AG09309 (cell line): Measurements from ENCODE around the gene PACSIN3.

ENCODE experiments used
- DNase-seq: peaks from one replicate; pipeline ENCODE4 v3.0.0-alpha.2; 2010; ENCODE audit warnings: low read depth
- H3K4me3 ChIP-seq: 2 replicates; pipeline ENCODE4 v1.5.1; 2011; ENCODE audit warnings: mild to moderate bottlenecking, low read depth, low read length, moderate library complexity; ENCODE audit not compliant: control insufficient read depth
- CTCF ChIP-seq: IDR thresholded peaks from 2 replicates; pipeline ENCODE4 v1.5.1; 2011; ENCODE audit warnings: mild to moderate bottlenecking, low read depth, low read length, inconsistent platforms; ENCODE audit not compliant: insufficient read depth, control insufficient read depth; ENCODE audit errors: missing control alignments

Gene PACSIN3

DNA sequence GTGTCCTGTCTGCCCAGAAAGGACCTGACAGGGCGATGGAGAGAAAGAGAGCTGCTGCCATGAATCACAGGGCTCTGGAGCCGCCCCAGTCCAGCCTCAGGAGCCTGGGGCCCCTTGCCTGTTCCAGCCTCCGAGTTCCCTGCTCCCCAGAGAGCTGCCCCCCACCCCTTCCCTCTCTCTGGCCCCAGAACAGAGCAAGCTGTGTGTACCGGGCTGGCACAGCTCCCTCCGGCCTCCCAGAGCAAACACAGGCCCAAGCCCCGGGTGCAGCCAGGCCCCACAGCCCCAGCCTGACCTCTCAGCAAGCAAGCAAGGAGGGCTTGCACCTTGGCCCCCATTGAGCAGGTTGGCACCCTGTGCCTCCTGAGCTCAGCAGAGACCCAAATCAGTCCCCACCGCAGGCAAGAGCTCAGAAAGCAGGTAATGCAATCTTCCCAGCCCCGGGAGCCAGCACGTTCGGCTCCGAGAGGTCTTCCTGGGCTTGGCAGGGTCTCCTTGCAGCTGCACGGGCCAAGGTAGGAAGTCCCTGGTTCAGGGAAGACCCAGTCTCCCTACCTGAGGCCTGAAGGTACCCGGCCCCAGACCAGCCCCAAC lies 1.4 kb downstream of the PACSIN3 start:
- no peak for DNase-seq
- TF ChIP-seq CTCF: no peak
- peak overlapping the region; percentile 79 for H3K4me3 ChIP-seq

DNA sequence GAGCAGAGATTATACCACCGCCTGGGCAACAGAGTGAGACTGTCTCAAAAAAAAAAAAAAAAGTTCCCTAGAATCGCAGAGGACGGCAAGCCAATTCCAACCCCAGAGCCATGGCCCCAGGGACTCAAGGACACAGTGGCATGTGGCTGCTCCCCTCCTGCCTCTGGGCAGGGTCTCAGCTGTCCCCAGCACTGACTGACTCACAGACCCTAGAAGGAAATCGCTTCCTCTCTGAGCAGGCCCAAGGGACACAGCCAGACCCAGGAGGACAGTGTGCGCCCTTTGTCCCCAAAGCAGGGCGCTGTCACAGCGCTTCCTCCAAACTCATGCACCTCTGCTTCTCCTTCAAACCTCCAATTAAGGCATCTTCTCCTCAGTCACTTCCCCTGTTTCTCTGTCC lies 2.3 kb downstream of the PACSIN3 start:
- H3K4me3 ChIP-seq: no peak overlapping the region
- no peak for DNase-seq
- TF ChIP-seq CTCF: no peak

GRCh38 chr11:47183031-47183856 lies 3.0 kb downstream of the PACSIN3 start:
- no peak overlapping the region for H3K4me3 ChIP-seq
- TF ChIP-seq CTCF: no peak
- no peak for DNase-seq

GRCh38 chr11:47182380-47182779 lies 3.9 kb downstream of the PACSIN3 start:
- H3K4me3 ChIP-seq: no peak overlapping the region
- no peak for DNase-seq
- TF ChIP-seq CTCF: no peak

GRCh38 chr11:47181271-47181670 lies 5.0 kb downstream of the PACSIN3 start:
- no peak for TF ChIP-seq CTCF
- DNase-seq: no peak
- no peak overlapping the region for H3K4me3 ChIP-seq

DNA sequence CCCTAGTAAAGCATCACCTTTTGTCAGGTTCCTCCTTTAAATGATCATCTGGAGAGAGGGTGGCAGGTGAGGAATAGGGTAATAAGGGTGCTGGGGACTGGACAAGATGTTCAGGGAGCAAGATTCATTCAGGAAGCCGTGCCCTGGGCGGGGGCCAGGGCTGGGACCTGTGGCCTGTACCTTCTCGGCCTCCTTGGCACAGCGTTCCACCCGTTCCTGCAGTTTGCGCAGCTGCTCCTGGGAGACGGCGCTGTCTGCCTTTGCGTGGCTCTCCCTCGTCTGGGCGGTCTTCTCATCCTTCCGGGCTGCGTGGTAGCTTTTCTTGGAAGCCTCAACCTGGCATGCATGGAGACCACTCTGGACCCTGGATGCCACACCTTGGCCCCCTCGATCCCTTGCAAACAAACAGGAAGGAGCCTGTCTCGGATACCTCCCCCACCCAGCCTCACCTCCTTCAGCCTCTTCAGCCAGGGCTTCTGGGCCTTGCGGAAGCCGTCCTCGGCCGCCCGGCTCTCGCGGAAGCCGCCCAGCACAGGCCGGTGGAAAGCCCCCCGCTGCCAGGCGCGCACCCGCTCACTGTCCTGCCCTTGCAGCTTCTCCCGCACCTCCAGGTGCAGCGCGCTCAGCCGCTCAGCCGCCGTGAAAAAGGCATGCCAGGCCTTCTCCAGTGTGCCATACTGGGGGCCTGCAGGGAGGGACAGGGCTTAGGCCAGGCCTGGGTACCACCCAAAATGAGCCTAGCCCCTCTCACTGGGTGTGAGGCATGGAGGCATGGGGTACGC lies 6.0 kb downstream of the PACSIN3 start:
- TF ChIP-seq CTCF: no peak
- DNase-seq: no peak

More for the DNA sequence above, 6.0 kb downstream of the PACSIN3 start:
- no peak overlapping the region for H3K4me3 ChIP-seq
